NCI-H2227 (cell line): Measurements from ENCODE around the gene KRT16.
A peak's percentile ranks its signal among the peaks of the same experiment; 100 is the strongest.
"Not testable (repeated sequence)": the region's sequence is repeated elsewhere in the genome, so short reads cannot be mapped to it uniquely, and the experiment has no call there.

Experiments used
- DNase-seq: peaks from one replicate; lab custom pipeline; 2025; ENCODE audit not compliant: unreplicated experiment; lab: John Stamatoyannopoulos, UW

Gene KRT16

DNA sequence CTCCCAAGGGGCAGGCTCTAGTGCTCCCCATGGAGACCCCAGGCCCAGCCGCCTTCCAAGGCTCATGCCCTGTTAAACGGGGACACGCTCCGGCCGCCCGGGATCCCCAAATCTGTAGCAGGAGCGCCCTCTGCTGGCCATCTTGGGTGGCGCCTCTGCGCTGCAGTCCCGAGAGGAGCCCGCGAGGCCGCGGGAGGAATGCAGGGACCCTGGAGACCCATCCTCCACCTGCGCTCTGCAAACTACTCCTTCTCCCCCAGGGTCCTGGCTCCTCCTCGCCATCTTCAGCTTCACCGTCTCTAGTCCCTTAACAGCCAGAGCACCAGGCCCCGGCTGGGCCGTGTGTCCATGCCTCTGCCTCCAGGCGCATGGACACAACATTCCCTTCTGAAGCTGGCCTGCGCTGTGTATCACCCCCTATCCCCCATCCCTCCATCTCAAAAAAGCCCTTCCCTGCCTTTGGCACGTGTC is 35.4 kb upstream of the KRT16 start:
- peak; percentile 89 for DNase-seq

GRCh38 chr17:41647038-41647813 is 34.7 kb upstream of the KRT16 start:
- DNase-seq: peak; percentile 37

DNA sequence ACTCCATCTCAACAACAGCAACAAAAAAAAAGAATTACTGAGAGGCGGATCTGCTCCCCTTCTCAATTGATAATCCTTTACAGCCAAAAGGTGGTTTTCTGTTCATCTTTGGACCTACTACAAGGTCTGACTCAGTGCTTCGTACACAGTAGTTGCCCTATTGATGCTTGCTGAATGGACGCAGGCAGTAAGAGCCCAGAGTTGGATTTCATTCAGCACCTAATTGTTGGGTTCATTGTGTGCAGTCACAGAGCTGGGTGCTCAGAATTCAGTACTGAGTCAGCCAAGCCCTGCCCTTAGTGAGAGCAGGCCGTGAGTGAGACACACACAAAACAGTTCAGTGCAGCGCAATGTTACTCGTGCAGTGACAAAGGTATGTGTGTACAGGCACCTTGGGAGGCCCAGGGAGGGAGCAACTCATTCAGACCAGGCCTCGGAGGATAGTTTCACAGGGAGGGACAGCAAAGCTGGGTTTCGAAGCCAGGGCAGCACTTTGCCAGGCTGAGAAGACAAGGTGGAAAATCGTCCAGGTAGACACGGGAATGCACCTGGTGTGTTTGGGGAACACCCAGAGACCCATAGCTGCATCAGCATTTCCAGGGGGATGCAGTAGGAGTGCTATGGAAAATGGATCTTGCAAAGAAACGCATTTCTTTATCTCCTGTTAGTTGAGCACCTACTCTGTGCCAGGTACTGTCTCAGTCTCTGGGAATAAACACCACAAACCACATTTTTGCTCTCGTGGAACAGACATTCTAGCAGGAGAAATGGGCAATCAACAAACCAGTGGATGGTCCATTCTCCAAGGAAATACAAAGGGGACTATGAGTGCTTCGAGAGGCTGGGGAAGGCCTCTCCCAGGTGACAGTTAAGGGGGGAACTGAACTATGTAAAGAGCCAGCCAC is 29.9 kb upstream of the KRT16 start:
- DNase-seq: no peak

- DNase-seq: not testable (repeated sequence)
These were observed 28.0 kb upstream of the KRT16 start for GRCh38 chr17:41640596-41640995.

DNA sequence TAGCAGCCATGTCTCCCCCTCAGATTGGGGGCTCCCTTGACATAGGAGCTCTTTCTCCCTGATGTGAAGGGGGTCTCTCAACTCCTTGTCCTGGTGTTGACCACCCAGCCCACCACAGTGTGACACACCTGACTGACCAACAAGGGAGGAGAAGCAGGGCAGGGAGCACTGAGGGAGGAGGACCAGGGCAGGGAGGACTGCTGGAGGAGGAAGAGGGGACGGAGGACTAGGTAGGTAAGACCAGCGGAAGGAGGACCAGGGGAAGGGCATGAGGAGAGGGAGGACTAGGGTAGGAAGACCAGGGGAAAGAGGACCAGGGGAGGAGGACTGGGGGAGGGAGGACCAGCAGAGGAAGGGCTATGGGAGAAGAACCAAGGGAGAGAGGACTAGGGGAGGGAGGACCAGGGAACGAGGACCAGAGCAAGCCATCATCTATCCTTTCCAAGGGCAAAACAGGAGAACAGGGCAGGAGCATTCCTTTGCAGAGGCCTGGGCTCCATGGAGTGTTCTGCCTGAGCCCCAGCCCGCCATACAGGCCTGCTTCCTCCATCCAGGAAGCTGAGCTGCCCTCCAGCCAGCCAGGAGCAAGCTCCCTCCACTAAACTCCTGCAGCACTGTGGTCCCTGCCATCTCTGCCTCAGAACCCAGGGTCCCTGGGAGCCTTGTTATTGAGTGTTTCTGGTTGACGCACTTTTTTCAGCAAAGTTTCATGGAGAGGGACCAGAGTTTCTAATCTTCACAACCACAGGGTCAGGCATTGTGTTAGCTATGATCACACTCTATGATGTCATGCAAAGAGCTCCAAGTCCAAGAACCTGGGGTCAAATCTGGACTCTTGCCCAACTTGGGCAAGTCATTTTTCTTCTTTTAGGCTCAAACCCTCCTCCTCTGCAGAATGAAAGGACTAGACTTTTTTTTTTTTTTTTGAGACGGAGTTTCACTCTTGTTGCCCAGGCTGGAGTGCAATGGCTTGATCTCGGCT is 27.2 kb upstream of the KRT16 start:
- DNase-seq: no peak

DNA sequence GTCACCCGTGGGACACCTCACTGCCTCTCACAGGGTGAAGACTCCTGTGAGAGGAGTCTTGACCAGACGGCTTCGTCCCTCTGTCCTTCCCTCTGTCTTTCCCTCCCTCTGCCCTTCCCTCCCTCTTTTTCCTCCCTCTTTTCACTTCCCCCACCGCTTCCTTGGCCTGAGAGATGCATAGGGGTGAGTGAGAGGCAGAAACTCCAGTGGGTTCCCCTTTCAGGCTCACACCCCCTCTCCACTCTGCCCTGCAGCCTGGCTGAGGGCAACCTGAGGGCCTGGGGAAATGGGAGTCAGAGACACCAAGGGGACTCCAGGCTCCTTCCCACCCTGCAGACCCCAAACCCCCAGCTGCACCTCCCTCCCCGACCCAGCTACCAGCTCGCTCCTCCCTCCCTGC is 26.4 kb upstream of the KRT16 start:
- no peak for DNase-seq

DNA sequence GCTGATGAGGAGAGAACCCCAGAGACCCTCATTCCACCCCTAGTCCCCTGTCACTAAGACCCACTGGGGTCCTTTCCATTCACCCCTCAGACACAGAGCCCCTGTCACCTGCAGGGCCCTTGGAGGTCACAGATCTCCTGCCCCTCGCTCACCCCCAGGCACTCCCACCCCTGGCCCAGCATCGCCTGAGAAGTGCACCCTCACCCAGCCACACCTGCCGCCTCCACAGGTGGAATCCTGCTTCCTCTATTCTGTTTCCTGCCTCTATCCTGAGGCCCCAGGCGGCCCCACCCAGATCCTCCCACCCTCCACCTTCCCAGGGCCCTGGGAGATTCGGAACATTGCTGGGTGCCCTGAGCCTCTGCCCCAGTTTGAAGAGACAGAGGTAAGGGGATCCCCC is 25.6 kb upstream of the KRT16 start:
- DNase-seq: no peak

- DNase-seq: no peak
These were observed 24.1 kb upstream of the KRT16 start for GRCh38 chr17:41636652-41637051.

DNA sequence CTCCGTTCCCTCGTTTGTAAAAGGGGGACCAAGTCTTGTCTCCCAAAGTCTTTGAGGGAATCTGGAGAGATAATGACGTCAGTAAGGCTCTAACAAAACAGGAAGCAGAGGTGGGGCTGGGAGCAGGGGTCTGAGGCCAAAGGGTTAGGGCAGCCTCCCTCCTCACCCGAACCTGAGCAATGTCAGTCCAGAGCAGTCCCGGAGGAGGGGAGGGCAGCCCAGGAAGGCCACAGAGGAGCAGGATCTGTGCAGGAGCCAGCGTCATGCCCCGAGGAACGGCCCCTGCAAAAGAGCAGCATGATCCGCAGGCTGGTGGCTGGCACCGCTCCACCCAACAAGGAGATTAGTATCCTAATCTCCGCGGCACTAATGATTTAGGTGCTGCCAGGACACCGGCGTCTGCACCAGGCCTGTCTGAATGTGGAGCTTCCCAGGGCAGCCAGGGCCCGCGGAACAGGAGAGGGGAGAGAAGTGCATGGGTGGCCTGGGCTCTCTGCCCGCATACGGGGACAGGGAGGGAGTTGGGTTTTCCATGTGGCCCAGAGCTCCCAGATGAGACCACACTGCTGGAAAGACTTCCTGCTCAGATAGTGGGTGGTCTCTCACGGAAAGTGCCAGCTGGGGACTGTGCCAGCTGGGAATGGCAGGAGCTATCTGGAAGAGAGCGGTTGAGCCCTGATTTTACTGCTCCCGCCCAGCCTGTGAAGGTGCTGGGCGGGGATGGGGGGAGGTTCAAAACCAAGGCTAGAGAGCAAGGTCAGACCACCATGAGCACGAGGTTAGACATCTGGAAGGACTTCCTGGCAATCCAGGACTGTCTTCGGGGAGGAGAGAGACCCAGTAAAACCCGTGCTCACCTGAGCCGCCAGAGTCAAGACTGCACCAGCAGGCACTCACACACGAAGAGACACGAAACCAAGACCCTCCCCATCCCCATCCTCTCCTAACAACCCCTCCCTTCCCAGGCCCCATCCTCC is 22.8 kb upstream of the KRT16 start:
- no peak for DNase-seq

GRCh38 chr17:41634639-41635038 is 22.1 kb upstream of the KRT16 start:
- DNase-seq: no peak

DNA sequence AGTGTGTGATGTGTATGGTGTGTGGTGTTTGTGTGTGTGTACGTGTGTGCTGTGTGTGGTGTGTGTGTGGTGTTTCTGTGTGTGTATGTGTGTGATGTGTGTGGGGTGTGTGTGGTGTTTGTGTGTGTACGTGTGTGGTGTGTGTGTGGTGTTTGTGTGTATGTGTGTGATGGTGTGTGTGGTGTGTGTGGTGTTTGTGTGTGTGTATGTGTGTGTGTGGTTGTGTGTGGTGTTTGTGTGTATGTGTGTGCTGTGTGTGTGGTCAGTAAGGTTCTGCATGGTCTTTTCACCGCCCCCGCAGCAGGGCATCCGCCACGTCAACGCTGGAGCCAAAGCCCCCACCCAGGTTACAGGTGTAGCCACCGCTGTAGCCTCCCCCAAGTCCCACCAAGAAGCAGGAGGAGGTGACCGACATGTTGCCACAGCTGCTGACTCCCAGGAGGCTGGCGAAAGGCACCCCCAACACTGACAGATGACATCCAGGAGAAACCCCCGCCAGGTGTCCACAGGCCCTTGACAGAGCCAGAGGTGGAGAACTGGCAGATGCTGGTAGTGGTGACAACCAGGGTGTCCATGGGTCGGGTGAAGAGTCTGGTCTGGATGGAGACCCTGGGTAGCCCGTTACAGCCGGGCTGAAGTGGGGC is 21.1 kb upstream of the KRT16 start:
- no peak for DNase-seq

- DNase-seq: no peak
These were observed 20.0 kb upstream of the KRT16 start for GRCh38 chr17:41632482-41633105.

DNA sequence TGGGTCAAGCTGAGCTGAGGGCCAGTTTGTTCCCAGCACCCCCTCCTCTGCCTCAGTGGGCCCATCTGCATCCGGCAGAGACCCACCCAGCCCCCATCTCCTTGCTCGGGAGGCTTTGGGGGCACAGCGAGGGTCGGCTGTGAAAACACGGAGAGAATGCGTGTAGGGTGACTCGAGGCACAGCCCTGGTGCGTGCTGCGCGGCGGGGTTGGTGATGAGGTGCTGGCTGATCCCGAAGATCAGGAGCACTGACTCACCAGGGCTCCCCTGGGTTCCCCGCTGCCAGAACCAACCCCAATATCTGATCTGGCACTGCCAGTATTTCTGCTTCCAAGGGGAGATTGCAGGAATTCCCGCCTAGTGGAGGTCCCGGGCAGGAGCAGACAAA is 19.3 kb upstream of the KRT16 start:
- no peak for DNase-seq

GRCh38 chr17:41631025-41631897 is 18.7 kb upstream of the KRT16 start:
- DNase-seq: no peak

DNA sequence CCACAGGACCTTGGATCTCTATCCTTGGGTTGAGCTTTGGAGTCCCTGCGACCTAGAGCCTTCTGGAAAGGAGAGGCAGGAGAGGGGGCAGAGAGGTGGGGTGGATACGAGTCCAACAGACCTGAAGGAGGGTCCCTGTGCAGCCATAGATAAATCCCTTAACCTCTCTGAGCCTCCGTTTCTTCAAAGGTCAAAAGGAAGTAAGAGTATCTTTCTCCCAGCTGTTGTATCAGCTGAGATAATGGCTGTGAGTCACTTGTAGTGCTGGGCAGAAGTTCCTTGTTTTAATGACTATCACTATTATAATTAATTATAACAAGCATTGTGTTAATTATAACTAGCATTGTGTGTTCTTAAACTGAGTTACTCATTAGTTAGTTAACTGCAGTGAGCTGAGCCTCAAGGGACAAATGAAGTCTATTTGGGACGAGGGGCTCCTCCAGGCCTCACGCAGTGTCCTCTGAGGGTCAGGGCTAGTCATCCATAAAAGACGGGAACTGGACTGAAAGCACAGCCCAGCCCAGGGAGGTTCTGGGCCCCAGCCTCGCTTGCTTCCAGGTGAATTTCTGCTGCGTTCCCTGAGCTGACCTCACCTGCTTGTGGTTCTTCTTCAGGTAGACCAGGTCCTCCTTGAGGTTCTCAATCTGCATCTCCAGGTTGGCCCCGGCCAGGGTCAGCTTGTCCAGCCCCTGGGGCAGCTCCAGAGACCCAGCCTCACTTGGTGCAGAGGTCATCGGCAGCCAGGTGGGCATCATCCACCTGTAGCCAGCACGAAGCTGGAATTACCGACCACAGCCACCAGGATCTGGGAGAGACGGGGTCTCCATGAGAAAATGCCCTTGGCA is 17.5 kb upstream of the KRT16 start:
- DNase-seq: no peak

DNA sequence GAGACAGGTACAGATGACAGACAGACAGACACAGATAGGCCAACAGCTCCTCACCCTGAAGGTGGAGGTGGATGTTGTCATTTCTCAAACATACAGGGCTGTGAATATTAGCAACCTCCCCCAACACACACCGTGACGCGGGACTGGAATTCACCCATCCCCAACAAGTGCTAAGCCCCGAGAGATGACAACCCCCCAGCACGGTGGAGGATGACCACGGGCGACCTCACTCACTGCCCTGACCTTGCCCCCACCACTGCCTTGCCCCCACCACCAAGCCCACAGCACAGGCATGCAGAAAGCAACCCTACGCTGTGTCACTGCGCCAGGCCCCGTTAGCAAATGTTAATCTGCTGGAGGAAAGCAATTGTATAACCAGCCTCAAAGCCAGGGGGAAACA is 16.7 kb upstream of the KRT16 start:
- no peak for DNase-seq
